Kidney epithelial cell (primary cell): Measurements from ENCODE around the gene STK16. TPM values are rescaled to one million over a fixed set of nuclear protein-coding genes. Genes with fewer than 3 reads are reported as not detected.

Experiments
- DNase-seq: peaks from one replicate; pipeline ENCODE4 v3.0.0-alpha.2; 2010; ENCODE audit warnings: low read depth
- H3K27me3 ChIP-seq: 2 replicates; pipeline ENCODE4 v1.6.0; 2011; ENCODE audit warnings: low read length; ENCODE audit not compliant: control insufficient read depth, insufficient read depth
- H3K36me3 ChIP-seq: 2 replicates; pipeline ENCODE4 v1.5.1; 2011; ENCODE audit warnings: low read length; ENCODE audit not compliant: control insufficient read depth, insufficient read depth
- H3K4me3 ChIP-seq: 2 replicates; pipeline ENCODE4 v1.5.1; 2011; ENCODE audit warnings: low read depth, mild to moderate bottlenecking, control low read depth, low read length
- CTCF ChIP-seq: IDR thresholded peaks from 2 replicates; pipeline ENCODE4 v1.5.1; 2011; ENCODE audit warnings: mild to moderate bottlenecking, moderate library complexity, low read length, control low read depth, inconsistent platforms; ENCODE audit not compliant: insufficient read depth, poor library complexity, severe bottlenecking
- total RNA-seq: library from RNA; depleted of rRNA; stranded (reverse); fragments of >200 nt; gene quantifications from 2 replicates; pipeline ENCODE4 v1.2.3, GENCODE V29; 2015

Gene STK16
- total RNA-seq, 1 donor from 2014 or later: 30.0 TPM

- TF ChIP-seq CTCF: no peak
- Histone ChIP-seq H3K36me3 (peaks cover 5% of the 10 kb centered on the region), H3K27me3 (no peaks in the 10 kb centered on the region), H3K4me3 (no peak overlapping the region)
- DNase-seq: no peak
These were observed 37.2 kb upstream of the STK16 start for GRCh38 chr2:219207884-219208740.

- H3K4me3 ChIP-seq: no peak overlapping the region
- DNase-seq: no peak
- H3K36me3 ChIP-seq: peaks cover 6% of the 10 kb centered on the region
- TF ChIP-seq CTCF: no peak
- no peaks in the 10 kb centered on the region for H3K27me3 ChIP-seq
These were observed 35.8 kb upstream of the STK16 start for GRCh38 chr2:219209236-219210195.

GRCh38 chr2:219210196-219210885 is 34.9 kb upstream of the STK16 start:
- Histone ChIP-seq H3K36me3 (peaks cover 6% of the 10 kb centered on the region), H3K27me3 (no peaks in the 10 kb centered on the region), H3K4me3 (no peak overlapping the region)
- no peak for DNase-seq
- no peak for TF ChIP-seq CTCF

- Histone ChIP-seq H3K4me3 (no peak overlapping the region), H3K36me3 (peaks cover 6% of the 10 kb centered on the region), H3K27me3 (no peaks in the 10 kb centered on the region)
- no peak for TF ChIP-seq CTCF
- no peak for DNase-seq
These were observed 34.4 kb upstream of the STK16 start for GRCh38 chr2:219210886-219211362.

GRCh38 chr2:219213026-219213415 is 32.3 kb upstream of the STK16 start:
- TF ChIP-seq CTCF: no peak
- Histone ChIP-seq H3K36me3 (peaks cover 6% of the 10 kb centered on the region), H3K4me3 (no peak overlapping the region), H3K27me3 (no peaks in the 10 kb centered on the region)
- DNase-seq: no peak
